Cardiac fibroblast (primary cell): ENCODE data around the gene PPP6R1.
"Not testable (repeated sequence)": the region's sequence is repeated elsewhere in the genome, so short reads cannot be mapped to it uniquely, and the experiment has no call there.

Source experiments
- DNase-seq, 2 donors: peaks; one replicate each; pipeline versions ENCODE4 v3.0.0 to v3.0.0-alpha.2; 2010; ENCODE audit warnings: low read depth in 2 of 2
- H3K4me3 ChIP-seq, 2 donors: replicated peaks in 1 of 2; 1 replicate in 1 of 2; 2 replicates in 1 of 2; pipeline ENCODE4 v1.5.1; 2011; ENCODE audit warnings: low read depth in 2 of 2, low read length in 2 of 2, mild to moderate bottlenecking in 2 of 2, moderate library complexity in 1 of 2
- CTCF ChIP-seq: IDR thresholded peaks from one replicate; pipeline ENCODE4 v1.5.1; 2011; ENCODE audit warnings: low read depth, mild to moderate bottlenecking, low read length, inconsistent platforms

The PPP6R1 gene

GRCh38 chr19:55208880-55209692, 49.7 kb downstream of the PPP6R1 start, which contains the start of gene PTPRH:
Gene PTPRH (minus strand): TSS chr19:55209501. CDS start chr19:55209433, 68 bp downstream.
- no peak within 1 kb of the TSS for H3K4me3 ChIP-seq
- no peak for TF ChIP-seq CTCF
- DNase-seq: no peak

DNA sequence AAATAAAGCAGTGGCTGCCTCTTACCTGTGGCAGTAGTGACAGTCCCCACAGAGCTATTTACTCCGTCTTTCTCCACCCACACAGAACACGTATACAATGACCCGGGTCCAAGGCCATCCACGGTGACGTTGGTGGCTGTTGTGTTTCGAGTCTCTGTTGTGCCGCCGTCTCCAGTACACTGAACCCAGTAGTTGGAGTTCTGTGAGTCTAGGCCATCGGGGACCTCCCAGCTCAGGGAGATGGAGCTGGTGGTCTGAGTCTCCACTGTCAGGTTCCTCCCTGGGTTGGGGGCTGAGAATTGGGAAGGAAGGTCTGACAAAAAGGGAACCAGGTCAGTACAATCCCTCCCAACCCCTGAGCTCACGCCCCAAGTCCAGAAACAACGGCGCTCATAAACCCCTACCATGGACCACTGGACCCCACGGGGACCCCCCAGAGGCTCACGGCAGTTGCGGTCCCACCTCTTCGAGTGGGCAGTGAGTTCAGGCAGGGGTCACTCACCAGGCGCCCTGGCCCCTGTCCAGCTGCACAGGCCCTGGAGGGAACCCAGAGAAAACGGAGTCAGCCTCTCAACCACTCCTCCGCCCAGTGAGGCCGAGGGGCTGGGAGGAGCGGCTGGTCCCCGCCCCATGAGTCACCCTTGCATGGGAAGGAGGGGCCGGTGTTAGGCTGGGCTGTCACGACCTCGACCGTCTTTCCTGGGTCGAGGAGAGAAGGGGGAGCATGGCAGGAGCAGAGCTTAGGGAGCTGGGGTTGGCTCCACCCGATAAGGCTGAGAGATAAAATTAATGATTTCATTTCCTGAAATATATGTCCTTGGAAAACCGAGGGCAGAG, 51.9 kb downstream of the PPP6R1 start:
- TF ChIP-seq CTCF: no peak
- DNase-seq: peak; percentile 83 to 95
- H3K4me3 ChIP-seq: peak overlapping the region; percentile 8 to 32

GRCh38 chr19:55202199-55202598, 56.6 kb downstream of the PPP6R1 start:
- not testable (repeated sequence) for H3K4me3 ChIP-seq, DNase-seq
- peak; percentile 27 for TF ChIP-seq CTCF

GRCh38 chr19:55199620-55200204, 59.1 kb downstream of the PPP6R1 start:
- DNase-seq: no peak
- no peak overlapping the region for H3K4me3 ChIP-seq
- TF ChIP-seq CTCF: no peak

GRCh38 chr19:55198651-55199050, 60.2 kb downstream of the PPP6R1 start:
- DNase-seq: no peak
- no peak for TF ChIP-seq CTCF

GRCh38 chr19:55197528-55197927, 61.3 kb downstream of the PPP6R1 start:
- TF ChIP-seq CTCF: no peak
- H3K4me3 ChIP-seq: no peak overlapping the region
- peak in 1 of 2 donors; percentile 43 for DNase-seq

More at GRCh38 chr19:55198651-55199050, 60.2 kb downstream of the PPP6R1 start:
- no peak overlapping the region for H3K4me3 ChIP-seq
